GM21528 (cell line): Measurements from ENCODE around the gene ALDH16A1.

Source experiments
- ATAC-seq: cut with Tn5 transposase; IDR thresholded peaks from one replicate; pipeline ENCODE4 v1.9.1; 2021; ENCODE audit warnings: mild to moderate bottlenecking, moderate library complexity; ENCODE audit not compliant: unreplicated experiment, low FRiP score

The ALDH16A1 gene

DNA sequence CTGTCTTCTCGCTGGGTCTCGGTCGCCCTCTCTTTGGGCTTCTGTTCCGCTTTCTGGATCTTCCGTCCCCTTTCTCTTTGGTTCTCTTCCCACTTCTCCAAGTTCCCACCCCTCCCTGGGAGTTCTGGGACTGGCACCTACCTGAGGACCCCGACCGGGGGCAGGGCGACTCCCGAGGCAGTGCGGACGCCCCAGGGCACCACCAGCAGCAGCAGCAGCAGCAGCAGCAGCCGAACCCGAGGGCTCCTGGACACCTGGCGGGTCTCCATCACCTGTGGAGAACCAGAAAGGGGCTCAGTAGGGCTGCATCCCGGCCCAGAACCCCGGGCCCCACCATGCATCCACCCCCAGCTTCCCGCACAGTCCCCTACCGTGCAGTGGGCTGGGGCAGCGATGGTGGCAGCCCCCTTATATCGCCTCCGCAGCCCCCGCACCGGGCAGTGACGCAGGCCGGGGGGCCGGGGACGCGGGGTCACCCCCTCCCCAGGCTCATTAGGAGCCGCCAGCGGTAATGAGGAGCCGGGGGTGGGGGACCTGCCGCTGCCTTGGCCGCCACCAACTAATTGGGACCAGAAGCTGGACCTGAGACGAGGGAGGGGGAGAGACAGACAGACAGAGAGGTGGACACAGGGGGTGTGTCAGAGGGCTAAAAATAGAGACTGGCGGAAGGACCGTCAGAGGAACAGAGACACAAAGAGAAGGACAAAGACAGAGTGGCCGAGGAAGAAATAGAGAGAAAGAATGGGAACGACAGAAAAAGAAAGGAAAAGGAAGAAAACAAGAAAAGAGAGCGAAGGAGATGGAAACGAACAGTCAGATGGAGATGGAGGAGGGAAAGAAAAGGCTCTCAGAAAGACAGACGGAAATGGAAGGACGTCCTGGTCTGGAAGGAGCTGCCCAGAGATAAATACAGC, 29.7 kb upstream of the ALDH16A1 start, which contains the start of gene PTH2:
Gene PTH2, minus strand, starts transcription at position 371 of the 914 bp plus-strand sequence. Its CDS starts 102 bp downstream, at position 269.
- ATAC-seq: no peak

DNA sequence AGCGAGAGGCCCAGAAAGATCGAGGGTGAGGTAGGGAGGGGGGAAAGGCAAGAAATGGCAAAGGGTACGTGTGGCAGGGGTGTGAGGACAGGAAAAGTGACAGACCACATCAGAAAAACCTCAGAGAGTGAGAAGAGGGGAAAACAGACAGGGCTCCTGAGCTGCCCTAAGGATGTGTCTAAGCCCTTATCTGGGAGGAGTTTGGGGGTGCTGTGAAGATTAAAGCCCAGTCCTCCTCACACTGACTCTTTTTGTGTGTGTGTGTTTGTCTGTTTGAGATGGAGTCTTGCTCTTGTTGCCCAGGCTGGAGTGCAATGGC, 29.1 kb upstream of the ALDH16A1 start:
- no peak for ATAC-seq

DNA sequence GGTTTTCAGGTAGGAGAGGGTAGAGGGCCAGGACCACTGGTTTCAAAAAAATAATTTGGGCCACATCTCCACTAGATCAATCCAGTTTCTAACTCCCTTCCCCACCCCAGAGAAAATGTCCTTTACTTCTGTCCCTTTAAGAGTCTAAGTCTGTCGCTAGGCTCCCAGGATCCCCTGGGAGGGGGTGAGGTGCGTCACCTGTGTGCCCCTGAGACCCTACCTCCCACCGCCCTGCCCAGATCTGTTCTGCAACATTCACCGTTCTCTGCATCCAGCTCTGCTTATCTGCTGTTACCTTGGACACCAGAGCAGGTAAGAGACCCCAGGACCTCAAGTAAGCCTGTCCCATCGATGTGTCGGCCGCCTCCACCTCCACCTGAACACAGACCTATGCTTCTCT, 27.8 kb upstream of the ALDH16A1 start, which contains the start of gene GFY:
Gene GFY, plus strand, starts transcription at position 211 of the 400 bp plus-strand sequence. CDS start 1,043 bp downstream, outside the sequence.
- no peak for ATAC-seq

DNA sequence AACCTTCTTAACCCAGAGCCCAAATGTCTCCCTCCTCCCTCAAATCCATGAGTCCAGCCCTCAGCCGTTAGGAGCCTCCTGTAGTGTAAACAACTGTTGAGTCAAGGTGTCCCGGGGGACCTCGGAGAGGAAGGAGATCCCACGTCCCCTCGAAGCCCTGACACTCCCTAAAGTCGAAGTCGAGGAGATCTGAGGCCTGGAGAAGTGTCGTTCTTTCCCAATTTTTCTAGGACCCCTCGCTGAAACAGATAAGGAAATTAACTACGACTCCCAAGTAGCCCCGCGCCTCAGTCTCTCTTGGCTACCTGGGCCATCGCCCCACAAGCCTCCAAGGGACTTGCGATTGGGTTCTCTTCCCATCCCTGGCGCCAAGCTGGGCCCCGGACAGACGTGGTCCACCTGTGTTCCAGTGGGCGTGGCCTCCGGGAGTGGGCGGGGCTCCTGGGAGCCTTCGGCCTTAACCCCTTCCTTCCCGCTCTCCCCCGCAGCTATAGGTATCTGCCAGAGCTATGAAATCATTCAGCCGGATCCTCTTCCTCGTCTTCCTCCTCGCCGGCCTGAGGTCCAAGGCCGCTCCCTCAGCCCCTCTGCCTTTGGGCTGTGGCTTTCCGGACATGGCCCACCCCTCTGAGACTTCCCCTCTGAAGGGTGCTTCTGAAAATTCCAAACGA, 27.0 kb upstream of the ALDH16A1 start:
- no peak for ATAC-seq

- ATAC-seq: no peak
Observed at GRCh38 chr19:49427339-49427738, 25.7 kb upstream of the ALDH16A1 start.

DNA sequence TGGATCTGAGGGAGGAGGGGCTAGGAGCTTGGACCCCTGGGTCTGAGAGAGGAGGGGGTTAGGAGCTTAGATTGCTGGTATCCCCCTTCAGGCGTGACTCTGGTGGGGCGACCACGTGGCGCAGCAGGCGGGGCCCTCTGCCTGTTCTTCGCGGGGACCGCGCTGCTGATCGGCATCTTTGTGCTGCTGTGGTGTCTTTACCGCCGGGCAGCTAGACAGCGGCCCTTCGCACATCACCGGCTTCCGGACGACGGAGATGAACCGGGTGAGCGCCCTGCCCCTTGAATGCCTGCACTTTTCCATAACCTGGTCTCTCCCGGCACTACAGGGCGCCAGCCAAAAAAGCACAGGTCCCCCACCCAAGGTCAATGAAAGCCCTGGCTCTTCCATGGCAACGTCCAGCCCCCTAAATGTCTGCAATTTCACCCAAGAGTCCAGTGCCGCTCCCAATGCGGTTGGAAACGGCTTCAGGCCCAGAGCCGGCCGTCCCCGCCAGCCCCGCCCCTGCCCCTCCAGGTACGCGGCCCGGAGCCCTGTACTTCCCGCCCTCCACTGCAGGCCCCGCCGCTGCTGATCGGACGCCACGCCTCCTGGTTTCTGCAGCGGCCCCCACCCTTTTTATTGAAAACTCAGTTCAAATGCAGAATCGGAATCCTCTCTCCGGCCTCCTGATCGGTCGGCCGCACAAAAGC, 25.0 kb upstream of the ALDH16A1 start:
- no peak for ATAC-seq

DNA sequence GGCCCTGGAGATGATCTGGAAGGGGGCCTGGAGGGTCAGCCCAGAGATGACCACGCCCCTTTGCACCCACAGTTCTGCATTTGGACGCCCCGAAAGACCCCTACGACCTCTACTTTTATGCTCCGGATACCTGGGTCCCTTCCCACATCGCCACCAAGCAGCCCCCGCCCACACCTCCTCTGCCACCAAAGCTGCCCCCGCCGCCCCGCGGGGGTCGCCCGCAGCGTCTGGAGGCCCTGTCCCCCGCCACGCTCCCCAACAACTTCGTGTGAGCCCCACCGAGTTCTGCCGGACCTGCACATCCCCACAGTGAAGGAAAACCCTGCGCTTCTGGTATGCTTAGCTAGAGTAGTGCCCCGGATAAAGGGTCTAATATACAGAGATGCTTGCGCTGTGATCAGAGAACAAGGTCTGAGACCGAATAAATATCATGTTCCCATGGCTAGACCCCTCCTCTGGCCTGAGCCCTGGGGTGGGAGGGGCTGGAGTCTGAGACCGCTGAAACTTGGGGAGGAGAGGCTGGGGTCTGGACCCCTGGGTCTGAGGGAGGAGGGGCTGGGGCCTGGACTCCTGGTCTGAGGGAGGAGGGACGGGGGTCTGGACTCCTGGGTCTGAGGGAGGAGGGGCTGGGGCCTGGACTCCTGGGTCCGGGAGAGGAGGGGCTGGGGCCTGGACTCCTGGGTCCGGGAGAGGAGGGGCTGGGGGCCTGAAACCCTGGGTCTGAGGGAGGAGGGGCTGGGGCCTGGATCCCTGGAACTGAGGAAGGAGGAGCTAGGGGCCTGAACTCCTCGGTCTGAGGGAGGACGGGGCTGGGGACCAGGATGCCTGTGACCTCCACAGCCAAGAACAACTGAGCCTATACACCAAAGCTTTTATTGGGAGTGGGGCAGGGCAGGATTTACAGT, 24.2 kb upstream of the ALDH16A1 start:
- ATAC-seq: no peak

DNA sequence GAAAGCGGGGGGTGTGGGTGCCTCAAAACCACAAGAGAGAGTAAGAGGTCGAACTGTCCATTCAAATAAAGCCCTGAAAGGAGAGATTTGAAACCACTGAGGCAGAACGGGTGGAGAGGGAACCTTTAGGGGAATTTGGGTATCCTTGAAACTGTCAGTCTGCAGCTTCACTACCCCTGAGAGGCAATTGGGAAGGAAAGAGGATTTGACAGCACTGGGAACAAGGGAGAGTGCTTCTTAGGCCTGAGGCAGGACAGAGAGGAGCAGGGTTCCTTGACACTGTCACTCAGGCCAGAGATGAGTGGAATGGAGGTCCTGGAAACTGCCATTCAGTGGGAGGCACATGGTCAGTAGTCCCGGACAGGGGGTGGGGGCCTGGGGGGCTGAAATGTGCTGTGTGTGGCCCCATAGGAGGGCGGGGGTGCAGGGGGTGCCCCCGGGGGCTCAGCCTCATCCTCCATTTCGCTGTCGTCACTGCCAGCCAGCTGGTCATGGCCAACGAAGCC, 22.8 kb upstream of the ALDH16A1 start:
- no peak for ATAC-seq

DNA sequence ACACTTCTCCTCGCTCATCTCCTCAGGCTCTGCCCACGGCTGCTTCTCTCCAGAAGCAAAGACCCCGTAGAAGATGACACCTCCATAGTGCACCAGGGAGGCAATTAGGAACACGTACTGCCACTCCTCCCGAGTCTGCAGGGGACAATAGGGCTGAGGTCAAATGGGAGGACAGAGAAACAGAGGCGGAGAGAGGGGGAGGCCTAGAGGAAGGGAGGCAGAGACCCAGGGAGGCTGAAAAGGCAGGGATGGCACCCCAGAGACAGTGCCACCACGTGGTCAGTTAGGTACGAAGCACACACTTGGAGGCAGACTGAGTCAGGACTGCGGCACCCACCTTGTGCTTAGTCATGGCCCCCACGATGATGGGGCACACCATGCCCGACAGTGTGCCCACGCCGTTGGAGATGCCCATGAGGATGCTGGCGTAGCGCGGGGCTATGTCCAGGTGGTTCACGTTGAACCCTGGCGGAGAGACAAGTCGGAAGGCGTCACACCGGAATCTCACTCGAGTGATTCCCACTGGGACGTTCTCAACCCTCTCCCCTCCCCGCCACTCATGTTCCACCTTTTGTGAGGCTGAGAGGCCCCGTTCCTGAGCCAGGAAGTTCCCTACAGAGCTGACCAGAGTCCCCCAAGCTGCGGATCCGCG, 22.2 kb upstream of the ALDH16A1 start:
- ATAC-seq: no peak

- no peak for ATAC-seq
Observed at GRCh38 chr19:49431330-49431749, 21.7 kb upstream of the ALDH16A1 start.

DNA sequence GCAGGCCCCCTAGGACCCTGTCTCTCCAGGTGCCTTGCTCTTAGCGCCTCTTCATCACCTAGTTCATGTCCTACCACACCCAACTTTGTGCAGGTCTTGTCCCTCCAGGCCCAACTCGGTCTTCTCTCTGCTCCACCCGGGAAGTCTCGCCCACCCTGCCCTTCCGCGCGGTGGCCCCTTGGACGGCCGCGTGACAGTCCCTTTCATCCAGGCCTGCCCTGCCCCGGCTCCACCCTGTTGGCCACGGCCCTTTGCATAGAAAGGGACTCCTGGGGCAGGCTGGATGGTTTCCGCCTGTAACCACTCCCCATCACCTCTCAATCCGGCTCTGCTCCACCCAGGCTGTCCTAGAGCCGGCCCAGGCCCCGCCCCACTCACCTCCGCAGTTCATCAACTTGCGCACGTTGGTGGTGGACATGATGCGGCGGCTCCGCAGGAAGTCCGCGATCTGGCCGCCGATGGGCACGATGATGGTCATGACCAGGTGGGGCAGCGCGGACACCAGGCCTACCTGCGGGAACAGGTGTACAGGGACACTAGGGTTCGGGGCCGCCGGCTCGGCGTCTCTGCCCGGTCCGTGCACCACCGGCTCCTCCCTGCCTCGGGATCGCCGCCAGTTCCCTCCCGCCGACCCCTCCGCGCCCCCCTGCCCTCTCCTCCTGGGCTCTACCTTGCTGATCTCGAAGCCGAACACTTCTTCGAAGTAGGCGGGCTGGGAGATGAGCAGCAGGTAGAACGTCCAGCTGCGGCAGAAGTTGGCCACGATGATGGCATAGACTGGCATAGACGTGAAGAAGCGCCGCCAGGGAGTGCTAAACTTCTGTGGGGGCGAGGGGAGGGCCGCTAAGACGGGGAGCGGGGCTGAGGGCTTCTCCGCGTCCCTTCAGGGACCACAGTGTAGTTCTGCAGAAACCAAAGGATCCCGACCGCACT, 20.6 kb upstream of the ALDH16A1 start:
- no peak for ATAC-seq

DNA sequence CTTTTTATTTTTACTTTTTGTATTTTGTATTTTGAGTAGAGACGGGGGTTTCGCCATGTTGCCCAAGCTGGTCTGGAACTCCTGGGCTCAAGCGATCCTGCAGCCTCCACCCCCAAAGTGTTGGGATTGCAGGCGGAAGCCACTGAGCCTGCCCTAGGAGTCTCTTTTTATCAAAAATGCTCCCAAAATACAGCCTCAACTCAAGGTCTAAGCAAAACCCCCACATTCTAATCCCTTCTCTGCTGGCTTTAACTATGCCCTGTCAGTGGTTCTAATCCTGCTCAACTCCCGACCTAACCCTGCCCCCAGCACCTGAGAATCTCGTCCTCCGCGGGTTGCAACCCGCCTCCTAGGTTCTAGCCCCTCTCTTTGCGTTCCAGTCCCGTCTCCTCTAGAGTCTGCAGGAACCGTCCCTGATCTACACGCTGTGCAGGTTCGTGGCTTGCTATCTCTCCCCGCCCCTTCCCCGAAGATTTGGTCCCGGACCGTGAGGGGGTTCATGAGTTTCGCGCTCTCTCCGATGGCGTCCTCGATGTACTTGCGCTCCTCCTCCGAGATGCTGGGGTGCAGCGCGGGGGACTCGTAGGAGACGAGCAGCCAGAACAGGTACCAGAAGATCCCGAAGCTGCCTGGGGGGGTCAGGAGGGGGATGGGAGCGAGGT, 19.7 kb upstream of the ALDH16A1 start:
- ATAC-seq: no peak

DNA sequence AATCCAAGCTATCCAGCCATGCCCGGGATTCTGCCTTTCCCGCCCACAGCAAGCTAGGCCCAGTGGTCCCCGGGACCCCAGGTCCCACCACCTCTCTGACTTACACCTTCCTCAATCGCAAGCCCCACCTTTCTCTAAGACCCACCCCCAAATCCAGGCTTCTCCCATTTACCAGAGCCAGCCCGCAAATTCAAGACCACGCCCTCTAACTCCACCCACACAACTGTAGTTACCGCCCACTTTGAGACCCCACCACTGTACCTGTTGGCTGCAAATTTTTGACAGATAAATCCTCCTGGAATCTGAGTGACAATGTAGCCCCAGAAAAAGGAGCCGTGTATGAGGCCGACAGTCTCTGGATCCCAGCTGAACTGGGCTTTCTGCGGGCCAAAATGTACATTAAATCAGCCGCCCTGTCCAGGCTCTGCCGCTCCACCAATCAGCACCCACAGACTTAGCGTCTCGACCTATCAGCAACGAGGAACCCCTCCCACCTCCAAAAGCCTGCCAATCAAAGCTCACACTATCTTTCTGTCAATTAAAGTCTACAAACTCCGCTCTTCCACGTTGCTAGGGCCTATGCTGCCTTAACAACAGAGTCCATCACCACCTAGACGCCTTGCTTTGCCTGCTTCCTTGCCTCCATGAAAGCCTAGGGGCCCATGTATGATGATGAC, 18.0 kb upstream of the ALDH16A1 start:
- ATAC-seq: no peak

GRCh38 chr19:49435670-49436069, 17.4 kb upstream of the ALDH16A1 start:
- no peak for ATAC-seq

GRCh38 chr19:49436381-49437017, 16.5 kb upstream of the ALDH16A1 start:
- no peak for ATAC-seq

- no peak for ATAC-seq
Observed at GRCh38 chr19:49437231-49437630, 15.8 kb upstream of the ALDH16A1 start.

DNA sequence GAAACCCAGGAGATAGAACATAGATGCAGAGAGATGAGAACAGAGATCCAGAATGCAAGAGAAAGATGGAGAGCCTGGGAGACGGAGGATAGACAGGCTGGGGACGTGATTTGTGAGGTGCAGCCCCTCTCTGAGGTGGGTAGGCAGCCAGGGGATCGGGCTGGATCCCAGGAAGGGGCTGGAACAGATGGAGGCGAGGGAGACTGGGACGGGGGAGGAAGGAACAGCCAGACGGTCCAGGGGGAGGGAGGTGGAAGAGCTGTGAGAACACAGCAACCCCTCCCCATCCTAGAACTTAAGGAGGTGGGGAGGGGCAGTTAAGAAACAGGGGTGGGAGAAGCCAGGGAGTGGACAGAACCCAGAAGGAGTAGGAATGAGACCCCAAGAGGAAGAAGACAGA, 14.8 kb upstream of the ALDH16A1 start:
- no peak for ATAC-seq
